ENCODE measurements around the gene PKD2L1.
"Not testable (repeated sequence)": the region's sequence is repeated elsewhere in the genome, so short reads cannot be mapped to it uniquely, and the experiment has no call there.

Gene PKD2L1

DNA sequence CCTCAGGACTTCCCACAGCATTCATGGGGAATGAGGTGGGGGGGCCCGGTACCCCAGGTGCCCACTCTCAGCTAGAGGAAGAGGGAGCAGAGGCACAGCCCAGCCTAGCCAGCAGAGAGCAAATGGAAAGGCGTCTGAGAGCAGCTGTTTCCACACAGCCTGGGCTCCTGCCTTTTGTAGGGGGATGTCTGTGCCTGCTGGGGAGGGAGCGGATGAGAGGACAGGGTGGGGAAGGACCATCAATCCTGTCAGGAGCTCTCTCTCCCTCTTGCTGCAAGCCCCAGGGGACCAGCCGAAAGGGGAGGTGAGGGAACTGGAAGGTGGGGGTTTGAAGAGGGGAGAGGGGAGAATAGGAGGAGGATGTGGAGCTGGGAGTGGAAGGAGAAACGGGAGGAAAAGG is at the start of gene PKD2L1:
Gene PKD2L1 (minus strand): TSS at position 150 of the 400 bp plus-strand sequence. CDS start 125 bp downstream, at position 25.
- DNase-seq, result no peak

DNA sequence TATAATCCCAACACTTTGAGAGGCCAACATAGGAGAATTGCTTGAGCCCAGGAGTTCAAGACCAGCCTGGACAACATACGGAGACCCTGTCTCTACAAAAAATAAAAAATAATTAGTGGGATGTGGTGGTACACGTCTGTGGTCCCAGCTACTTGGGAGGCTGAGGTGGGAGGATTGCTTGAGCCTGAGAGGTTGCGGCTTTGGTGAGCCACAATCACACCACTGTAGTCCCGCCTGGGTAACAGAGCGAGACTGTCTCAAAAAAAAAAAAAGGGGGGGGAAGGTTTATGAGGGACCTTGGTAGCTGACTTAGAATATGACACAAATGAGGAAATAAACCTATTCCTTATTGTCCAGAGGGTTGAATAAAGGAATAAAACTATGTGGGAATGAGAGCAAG is 47.8 kb upstream of the PKD2L1 start:
- DNase-seq, result no peak

DNA sequence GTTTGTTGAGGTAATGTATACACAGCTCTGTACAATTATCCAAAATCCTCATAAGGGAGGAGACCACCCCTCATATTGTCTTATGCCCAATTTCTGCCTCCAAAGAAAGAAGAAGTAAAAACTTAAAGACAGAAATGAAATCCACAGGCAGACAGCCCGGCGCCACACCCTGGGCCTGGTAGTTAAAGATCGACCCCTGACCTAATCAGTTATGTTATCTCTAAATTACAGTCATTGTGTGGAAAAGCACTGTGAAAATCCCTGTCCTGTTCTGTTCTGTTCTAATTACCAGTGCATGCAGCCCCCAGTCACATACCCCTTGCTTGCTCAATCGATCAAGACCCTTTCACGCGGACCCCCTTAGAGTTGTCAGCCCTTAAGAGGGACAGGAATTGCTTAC is 46.6 kb upstream of the PKD2L1 start:
- not testable (repeated sequence) for DNase-seq

DNA sequence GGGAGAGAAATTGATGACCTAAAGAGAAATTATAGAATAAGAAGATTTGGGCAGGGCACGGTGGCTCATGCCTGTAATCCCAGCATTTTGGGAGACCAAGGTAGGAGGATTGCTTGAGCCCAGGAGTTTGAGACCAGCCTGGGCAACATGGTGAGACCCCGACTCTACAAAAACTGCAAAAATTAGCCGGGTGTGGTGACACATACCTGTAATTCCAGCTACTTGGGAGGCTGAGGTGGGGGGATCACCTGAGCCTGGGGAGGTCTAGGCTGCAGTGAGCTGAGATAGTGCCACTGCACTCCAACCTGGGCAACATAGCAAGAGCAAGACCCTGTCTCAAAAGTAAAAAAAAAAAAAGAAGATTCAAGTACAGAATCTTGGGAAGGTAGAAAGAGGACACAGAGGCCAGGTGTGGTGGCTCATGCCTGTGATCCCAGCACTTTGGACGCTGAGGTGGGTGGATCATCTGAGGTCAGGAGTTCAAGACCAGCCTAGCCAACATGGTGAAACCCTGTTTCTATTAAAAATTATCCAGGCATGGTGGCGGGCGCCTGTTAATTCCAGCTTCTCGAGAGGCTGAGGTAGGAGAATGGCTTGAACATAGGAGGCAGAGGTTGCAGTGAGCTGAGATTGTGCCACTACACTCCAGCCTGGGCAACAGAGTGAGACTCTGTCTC is 44.8 kb upstream of the PKD2L1 start:
- not testable (repeated sequence) for DNase-seq

DNA sequence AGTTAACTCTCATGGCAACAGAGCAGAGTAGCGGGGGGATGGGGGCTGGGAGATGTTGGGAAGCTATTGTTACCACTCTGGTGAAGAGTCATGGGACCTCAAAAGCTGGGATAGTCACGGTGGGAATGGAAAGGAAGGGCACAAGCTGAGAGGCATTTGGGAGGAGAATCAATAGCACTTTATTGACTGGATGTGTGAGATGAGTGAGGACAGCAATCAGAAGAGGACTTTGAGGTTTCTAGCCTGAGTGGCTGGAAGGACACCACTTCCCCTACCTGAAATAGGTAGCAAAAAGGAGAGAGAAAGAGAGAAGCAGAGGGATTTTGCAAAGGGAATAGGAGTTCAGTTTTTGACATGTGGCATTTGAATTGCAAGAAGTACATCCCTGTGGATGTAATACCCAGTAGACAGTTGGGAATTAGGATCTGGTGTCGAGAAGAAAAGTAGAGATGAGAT is 44.2 kb upstream of the PKD2L1 start:
- DNase-seq, result peak in 1 of 2 experiments; percentile 22

DNA sequence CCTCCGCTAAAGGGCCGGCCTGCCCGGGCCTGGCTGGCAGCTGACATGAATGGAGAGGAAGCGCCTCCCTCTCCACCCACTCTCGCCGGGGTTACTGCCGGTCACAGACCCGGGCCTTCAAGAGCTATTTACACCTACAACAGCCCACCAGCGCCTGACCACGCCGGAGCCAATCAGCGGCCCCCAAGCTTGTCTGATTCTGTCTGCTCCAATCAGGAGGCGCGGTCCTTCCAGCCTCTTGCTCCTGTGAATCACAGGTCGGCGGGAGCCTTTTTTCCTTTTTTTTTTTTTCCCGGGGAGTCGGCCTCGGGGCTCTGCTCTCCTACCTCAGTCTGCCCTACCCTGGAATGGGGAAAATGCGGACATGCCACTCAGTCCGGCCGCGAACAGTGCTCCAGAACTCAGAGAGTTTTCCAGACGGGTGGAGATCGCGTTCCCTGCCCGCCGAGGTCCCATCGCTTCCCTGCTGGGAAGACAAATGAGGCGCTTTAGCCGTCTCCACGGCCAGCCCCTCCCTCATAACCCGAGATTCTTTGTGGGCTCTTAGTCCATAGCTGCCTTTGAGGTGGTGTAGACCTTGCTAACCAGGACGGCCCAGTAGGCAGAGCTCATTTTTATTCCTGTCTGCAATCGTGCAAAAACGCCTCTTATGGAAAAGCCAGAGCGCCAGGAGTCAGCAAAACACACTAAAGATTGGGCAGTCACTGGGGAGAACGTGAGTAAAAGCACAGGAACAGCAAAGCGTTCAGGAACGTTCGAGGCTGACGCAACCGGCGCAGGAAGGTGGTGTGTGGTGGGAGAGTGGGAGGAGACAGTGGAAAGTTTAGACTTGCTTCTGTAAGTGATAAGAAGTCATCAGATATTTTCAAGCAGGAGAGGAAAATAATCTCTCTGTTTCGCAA is 43.5 kb upstream of the PKD2L1 start:
- DNase-seq, result peak; percentile 88 to 95

DNA sequence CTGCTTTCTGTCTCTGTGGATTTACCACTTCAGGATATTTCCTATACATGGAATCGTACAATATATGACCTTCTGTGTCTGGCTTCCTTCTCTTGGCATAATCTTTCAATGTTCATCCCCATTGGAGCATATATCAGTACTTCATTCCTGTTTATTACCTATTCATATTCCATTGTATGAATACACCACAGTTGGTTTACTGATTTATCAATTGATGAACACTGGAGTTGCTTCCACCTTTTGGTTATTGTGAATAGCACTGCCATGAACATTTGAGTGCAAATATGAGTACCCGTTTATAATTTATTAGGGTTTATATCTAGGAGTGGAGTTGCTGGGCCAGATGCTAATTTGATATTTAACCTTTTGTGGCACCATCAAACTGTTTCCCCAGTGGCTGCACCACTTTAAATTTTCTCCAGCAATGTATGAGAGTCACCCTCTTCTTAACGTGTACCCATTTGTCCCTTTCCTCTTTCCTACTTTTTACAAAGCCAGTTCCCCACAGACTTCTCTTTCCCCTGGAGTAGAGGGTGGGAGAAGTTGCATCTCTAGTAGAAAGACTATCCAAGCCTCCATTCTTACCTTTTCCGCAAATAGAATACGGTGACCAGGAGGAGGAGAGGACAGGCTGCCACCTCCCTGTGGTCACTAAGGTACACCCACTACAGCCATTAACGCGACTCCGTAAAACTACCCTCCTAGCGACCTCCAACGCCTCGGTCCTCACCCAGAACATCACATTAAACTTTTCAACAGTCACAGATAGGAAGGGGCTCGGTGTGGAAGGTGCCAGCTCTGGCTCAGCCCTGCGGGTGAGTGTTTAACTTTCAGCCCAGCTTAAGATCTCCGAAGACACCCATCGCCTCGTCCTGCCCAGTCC is 42.6 kb upstream of the PKD2L1 start:
- DNase-seq, result no peak

DNA sequence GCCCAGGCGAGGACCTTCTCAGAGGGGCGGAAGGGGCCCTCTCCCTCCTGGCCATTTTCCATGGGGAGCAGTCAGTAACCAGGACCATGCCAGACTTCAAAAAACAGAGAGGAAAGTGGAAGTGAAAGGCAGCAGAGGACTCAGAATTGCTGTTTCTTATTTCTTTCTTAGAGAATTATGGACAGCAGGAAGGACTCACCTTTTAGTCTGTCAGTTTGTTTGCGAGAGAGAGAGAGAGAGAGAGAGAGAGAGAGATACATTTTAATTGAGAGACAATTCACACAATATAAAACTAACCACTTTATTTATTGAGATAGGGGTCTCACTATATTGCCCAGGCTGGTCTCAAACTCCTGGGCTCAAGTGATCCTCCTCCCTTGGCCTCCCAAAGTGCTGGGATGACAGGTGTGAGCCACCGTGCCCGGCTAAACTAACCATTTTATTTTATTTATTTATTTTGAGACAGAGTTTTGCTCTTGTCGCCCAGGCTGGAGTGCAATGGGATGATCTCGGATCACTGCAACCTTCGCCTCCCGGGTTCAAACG is 41.5 kb upstream of the PKD2L1 start:
- DNase-seq, result no peak

DNA sequence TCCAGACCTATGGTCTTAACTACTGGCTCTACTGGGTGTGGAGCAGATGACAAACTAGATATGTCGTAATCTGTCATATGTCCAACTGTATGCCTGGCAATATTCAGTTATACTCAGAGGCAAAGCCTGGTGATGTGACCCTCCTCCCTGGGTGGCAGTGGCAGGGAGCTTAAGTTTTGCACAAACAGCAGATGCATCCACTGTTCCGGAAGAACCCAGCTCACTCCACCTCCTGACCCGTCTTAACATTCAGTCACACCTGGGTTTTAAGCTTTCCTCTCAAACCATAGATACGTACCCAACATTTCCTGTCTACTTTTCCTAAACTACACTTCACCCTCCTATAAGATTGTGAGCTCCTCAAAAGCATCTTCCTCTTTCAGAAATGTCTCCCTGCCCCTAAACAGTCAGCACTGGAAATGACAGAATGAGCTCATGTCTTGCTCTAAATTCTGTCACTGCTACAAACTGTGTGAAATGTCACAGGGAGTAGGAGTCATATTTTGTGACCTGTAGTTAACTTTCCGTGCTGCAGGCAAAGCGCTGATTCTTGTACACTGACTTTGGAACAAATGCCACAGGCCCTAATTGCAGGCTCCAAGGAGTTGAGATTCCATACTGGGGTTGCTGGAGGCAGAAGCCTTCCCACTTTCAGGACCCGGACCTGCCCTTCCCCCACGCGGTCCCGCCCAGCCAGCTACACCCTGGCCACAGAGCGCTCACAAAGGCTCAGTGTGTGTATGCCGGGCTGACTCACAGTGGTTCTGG is 40.9 kb upstream of the PKD2L1 start:
- DNase-seq, result peak in 1 of 2 experiments; percentile 10

DNA sequence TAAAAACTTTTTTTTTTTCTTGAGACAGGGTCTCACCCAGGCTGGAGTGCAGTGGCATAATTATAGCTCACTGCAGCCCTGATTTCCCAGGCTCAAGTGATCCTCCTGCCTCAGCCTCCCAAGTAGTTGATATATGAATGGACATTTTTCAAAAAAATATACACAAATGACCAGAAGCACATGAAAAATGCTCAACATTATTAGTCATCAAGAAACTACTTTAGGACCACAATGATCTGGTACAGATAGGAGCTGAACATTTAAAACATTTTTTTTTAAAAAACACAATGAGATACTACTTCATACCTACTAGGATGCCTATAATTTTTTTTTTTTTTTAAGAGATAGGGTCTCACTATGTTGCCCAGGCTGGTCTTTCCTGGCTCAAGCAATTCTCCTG is 38.7 kb upstream of the PKD2L1 start:
- no peak for DNase-seq

DNA sequence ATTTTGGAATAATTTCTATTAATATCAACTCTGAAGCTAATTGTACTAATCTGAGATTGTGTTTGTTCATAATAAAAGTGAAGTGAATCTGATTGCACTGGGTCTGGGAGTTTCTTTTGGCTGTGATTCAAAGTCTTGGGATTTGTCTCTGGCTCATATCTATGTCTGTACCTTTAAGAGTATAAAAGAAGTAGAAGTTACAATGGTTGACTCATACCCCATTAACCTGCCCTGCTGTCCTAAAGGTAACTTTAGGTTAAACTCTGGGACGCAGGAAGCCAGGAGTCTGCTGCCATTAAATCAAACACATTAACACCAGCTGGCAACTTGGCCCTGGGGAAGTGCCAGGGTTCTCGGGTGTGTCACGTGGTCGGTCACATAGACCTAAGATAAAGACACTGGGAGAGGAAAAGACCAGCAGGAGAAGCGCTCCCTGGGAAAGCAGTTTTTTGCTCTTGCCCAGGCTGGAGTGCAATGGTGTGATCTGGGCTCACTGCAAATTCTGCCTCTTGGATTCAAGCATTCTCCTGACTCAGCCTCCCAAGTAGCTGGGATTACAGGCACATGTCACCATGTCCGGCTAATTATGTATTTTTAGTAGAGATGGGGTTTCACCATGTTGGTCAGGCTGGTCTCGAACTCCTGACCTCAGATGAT is 34.8 kb upstream of the PKD2L1 start:
- DNase-seq, result peak in 1 of 2 experiments; percentile 4

DNA sequence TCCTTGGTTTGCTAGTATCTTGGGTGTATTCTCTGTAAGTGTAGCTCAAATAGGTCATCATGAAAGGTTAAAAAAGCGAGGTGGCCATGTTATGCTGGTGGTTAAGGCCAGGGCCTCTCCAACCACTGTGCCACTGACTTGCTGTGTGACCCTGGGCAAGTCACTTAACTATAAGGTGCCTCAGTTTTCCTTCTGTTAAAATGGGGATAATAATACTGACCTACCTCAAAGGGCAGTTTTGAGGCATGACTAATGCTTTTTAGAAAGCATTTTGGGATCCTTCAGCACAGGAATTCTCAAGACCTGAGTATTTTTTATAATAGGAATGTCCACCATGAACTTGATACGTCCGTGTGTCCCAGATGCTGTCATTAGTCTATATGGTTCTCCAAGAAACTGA is 34.1 kb upstream of the PKD2L1 start:
- no peak for DNase-seq

DNA sequence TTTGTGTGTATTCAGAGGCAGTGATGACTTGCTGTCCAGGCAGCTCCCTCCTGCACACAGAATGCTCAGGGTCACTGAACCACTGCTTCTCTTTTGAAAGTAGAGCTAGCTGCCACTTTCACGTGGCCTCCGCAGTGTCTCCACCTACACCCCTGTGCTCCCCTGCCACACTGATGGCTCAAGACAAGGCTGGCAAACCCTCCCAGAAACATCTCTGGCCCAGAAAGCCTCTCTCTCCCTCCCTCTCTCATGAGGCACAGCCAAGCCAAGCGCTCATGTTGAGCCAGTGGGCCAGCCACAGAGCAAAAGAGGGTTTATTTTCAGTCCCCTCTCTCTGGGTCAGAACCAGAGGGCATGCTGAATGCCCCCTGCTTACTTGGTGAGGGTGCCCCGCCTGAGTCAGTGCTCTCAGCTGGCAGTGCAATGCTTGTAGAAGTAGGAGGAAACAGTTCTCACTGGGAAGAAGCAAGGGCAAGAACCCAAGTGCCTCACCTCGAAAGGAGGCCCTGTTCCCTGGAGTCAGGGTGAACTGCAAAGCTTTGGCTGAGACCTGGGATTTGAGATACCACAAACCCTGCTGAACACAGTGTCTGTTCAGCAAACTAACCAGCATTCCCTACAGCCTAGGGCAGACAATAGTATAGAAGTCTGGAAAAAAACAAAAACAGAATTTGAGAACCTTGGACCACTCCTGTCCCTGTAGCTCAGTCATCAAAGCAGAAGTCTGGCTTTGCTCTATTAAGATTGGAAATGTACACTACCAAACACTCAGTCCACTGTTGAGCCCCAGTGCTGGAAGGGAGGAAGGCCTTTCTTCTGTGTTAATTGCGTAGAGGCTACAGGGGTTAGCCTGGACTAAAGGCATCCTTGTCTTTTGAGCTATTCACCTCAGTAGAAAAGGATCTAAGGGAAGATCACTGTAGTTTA is 32.8 kb upstream of the PKD2L1 start:
- DNase-seq, result no peak

DNA sequence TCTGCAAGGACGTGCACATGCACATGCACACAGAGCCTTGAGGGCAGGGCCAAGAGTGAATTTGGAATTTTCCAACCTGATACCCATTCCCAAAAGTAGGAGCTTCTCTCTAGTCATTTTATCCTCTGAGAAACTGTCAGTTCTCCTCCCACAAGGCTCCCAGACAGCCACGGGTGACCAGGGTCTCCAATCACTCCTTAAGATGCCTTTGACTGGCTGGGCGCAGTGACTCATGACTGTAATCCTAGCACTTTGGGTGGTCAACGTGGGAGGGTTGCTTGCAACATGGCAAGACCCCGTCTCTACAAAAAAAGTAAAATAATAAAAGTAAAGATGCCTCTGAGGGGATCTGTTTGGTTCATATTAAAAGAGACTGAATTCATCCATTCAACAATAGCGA is 30.2 kb upstream of the PKD2L1 start:
- DNase-seq, result no peak

DNA sequence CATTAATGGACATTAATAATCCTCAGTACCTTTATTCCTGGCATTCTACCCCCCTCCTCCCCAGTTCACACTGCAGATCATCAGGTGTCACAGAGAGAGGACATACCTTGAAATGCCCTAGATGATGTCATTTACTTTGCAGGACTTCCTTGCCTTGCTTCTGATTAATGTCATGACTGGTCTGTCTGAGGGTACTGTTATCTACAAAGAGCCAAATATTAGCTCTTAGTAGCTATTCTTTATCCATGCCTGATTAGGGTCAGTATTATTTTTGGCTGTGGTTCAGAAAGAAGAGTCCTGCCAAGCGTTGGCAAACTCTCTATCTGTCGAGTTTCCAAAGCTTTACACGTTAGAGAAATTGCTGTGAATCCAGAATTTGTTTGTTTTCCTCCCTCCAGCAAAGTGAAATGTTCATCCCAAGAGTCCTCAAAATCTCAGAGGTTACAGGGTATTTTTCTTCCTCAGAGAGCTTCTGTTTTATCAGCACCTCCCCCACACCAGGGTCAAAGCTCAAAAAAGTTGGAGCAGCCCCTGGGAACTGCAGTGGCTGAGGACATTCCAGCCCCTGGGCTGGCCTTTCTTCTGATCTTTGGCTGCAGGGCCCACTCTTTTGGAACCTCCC is 29.6 kb upstream of the PKD2L1 start:
- no peak for DNase-seq

DNA sequence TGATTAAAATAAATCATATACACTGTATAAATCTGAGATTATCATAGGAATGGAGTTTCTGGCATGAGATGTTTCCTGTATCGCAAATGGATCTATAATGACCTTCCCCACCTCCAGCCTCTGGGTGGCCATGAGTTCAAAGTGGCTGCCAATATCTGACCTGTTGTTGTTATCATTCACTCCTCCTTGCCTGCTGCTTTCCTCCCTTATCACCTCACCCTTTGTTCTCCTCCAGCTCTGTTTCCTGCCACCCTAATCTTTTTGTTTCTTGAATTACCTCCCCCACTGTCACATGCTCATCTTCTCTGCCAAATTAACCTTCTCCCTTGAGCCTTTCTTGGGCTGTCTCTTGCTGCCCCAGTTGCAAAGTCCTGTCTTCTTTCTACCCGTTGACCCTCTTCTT is 29.0 kb upstream of the PKD2L1 start:
- DNase-seq, result no peak

DNA sequence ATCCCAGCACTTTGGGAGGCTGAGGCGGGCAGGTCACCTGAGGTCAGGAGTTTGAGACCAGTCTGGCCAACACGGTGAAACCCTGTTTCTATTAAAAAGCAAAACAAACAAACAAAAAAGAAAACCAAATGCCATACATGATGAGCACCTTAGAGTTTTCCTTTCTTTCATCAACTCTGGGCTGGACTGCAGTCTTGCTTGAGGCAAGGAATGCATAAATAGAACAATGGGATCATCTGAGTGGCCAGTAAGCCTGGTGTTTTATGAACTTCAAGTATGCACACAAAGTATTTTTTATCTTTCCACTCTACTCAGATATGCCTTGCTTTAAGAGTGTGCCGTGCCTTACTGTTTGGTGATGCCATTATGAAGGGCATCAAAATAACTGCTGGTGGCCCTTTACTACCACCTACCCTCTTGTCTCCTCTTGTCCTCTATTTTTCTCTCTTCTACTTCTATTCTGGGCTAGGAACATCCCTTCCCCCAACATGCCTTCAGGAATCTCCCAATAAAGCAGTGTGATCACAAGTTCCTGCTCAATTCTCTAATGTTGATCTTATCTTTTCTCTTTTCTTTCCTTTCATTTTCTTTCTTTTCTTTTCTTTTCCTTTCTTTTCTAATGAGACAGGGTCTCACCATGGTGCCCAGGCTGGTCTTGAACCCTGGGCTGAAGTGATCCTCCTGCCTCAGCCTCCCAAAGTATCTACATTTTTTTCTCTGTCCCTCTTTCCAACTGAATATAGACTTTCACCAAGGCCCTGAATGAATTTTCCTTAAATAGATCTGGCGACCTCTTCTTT is 27.2 kb upstream of the PKD2L1 start:
- no peak for DNase-seq

DNA sequence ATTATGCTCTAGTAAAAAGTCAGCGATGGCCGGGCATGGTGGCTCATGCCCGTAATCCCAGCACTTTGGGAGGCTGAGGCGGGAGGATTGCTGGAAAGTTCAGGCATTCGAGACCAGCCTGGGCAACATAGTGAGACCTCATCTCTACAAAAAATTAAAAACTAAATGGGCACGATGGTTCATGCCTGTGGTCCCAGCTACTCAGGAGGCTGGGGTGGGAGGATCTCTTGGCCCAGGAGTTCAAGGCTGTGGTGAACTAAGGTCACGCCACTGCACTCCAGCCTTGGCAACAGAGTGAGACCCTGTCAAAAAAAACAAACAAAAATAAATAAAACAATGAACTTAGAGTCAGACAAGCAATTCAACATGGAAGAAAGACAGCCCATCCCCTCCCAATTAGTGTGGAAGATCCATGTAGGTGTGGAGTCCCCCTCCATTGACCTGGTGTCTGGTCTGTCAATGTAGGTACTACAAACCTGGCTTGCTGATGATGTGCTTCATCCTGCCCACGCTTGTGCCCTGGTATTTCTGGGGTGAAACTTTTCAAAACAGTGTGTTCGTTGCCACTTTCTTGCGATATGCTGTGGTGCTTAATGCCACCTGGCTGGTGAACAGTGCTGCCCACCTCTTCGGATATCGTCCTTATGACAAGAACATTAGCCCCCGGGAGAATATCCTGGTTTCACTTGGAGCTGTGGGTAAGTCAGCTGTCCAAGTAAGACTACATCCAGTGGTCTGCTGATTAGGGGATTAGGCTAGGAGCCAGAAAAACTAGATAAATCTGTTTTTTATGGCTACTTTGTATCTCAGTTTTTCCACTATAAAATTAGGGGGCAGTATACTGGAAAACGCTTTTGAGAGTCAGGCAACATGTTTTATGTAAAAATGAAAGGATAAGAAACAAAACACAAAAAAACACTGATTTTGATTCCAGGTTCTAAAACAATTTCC is 26.3 kb upstream of the PKD2L1 start:
- no peak for DNase-seq

All from NCI-H526 (cell line).